ENCODE measurements around the gene THUMPD2. TPM values are rescaled to one million over a fixed set of nuclear protein-coding genes. Genes with fewer than 3 reads are reported as not detected.

THUMPD2 gene
- total RNA-seq, 1 experiment from 2014 or later, result 19.6 TPM

- ATAC-seq (no peak), DNase-seq (ENCODE audit: low spot score) (no peak)
- CTCF ChIA-PET, result interaction anchor here (0.9 to 1.2 kb wide), 2 partner anchors 11 to 103 kb away, joined by 3 to 5 read pairs; no protein-coding TSS in a partner anchor
- Mint-ChIP-seq H3K27ac (no peak overlapping the region), H3K36me3 (peaks cover 23% of the 10 kb centered on the region), H3K4me3 (no peak overlapping the region), H3K4me1 (peaks cover 12% of the 10 kb centered on the region), H3K9me3 (peaks cover 25% of the 10 kb centered on the region), H3K27me3 (ENCODE audit: low read depth) (peaks cover 4% of the 10 kb centered on the region; the same call in 1 of the 2 replicates)
- TF ChIP-seq CDX4 (CRISPR knock-in tag; IDR thresholded peaks at IDR 0.05; ENCODE audit: borderline replicate concordance) (no peak), MYBL2 (CRISPR knock-in tag; IDR thresholded peaks at IDR 0.05) (no peak), NFYB (CRISPR knock-in tag; conservative IDR thresholded peaks at IDR 0.05; ENCODE audit: low read depth) (no peak), ZNF396 (CRISPR knock-in tag; IDR thresholded peaks at IDR 0.05; ENCODE audit: borderline replicate concordance) (no peak), NFE2L1 (CRISPR knock-in tag; IDR thresholded peaks at IDR 0.05) (no peak), KAT7 (CRISPR knock-in tag; IDR thresholded peaks at IDR 0.05; ENCODE audit: borderline replicate concordance) (no peak), RELA (CRISPR knock-in tag; IDR thresholded peaks at IDR 0.05; ENCODE audit: borderline replicate concordance) (no peak), NR3C1 (CRISPR knock-in tag; conservative IDR thresholded peaks at IDR 0.05; ENCODE audit: low read depth) (no peak), ZNF219 (CRISPR knock-in tag; IDR thresholded peaks at IDR 0.05; ENCODE audit: borderline replicate concordance) (no peak), ESRRA (CRISPR knock-in tag; IDR thresholded peaks at IDR 0.05; ENCODE audit: borderline replicate concordance) (no peak), JUN (CRISPR knock-in tag; IDR thresholded peaks at IDR 0.05) (no peak), ATF1 (CRISPR knock-in tag; IDR thresholded peaks at IDR 0.05) (no peak), CREM (CRISPR knock-in tag; IDR thresholded peaks at IDR 0.05) (no peak), SMAD3 (CRISPR knock-in tag; IDR thresholded peaks at IDR 0.05; ENCODE audit: borderline replicate concordance) (no peak), ZNF671 (CRISPR knock-in tag; IDR thresholded peaks at IDR 0.05) (no peak), TEAD4 (CRISPR knock-in tag; IDR thresholded peaks at IDR 0.05) (no peak), E2F5 (CRISPR knock-in tag; IDR thresholded peaks at IDR 0.05) (no peak), AR (CRISPR knock-in tag; IDR thresholded peaks at IDR 0.05) (no peak), RORB (CRISPR knock-in tag; IDR thresholded peaks at IDR 0.05) (no peak), IRF2 (CRISPR knock-in tag; IDR thresholded peaks at IDR 0.05; ENCODE audit: borderline replicate concordance, low read depth) (no peak)
- POLR2A ChIA-PET, result no interaction called here
Measured at GRCh38 chr2:39696838-39697237, 82.2 kb downstream of the THUMPD2 start.

- H3K27ac Mint-ChIP-seq, result no peak overlapping the region
- peaks cover 18% of the 10 kb centered on the region for H3K36me3 Mint-ChIP-seq
- H3K9me3 Mint-ChIP-seq, result peaks cover 22% of the 10 kb centered on the region
- TF ChIP-seq ATF2 (CRISPR knock-in tag; IDR thresholded peaks at IDR 0.05; ENCODE audit: borderline replicate concordance, low read depth), result no peak
- no peak for TF ChIP-seq ELF4 (CRISPR knock-in tag; IDR thresholded peaks at IDR 0.05; ENCODE audit: low read depth)
- TF ChIP-seq ZNF281 (CRISPR knock-in tag; IDR thresholded peaks at IDR 0.05), result no peak
- TF ChIP-seq TP53 (CRISPR knock-in tag; IDR thresholded peaks at IDR 0.05), result no peak
- TF ChIP-seq ETV6 (CRISPR knock-in tag; IDR thresholded peaks at IDR 0.05), result no peak
- no peak for TF ChIP-seq NFATC4 (CRISPR knock-in tag; IDR thresholded peaks at IDR 0.05)
- H3K4me1 Mint-ChIP-seq, result peaks cover 12% of the 10 kb centered on the region
- no peaks in the 10 kb centered on the region for H3K27me3 Mint-ChIP-seq (ENCODE audit: low read depth)
- POLR2A ChIA-PET, result no interaction called here
- CTCF ChIA-PET, result interaction anchor here (0.9 to 1.2 kb wide), 2 partner anchors 12 to 102 kb away, joined by 3 to 5 read pairs; no protein-coding TSS in a partner anchor
- DNase-seq (ENCODE audit: low spot score) (no peak), ATAC-seq (peak; percentile 50)
- H3K4me3 Mint-ChIP-seq, result no peak overlapping the region
Measured at GRCh38 chr2:39696101-39696553, 82.9 kb downstream of the THUMPD2 start.
